GM12878 (cell line): ENCODE measurements around the gene ZDHHC18.

Experiments
- CBFB ChIP-seq: IDR thresholded peaks from 2 replicates; pipeline ENCODE4 v1.6.1; 2016; ENCODE audit warnings: antibody characterized with exemption, low read depth
- ESRRA ChIP-seq: IDR thresholded peaks from 2 replicates; pipeline ENCODE4 v1.6.1; 2012; ENCODE audit warnings: mild to moderate bottlenecking, low read length, improper control_type of control experiment
- POLR2A ChIP-seq: IDR thresholded peaks from 2 replicates; pipeline ENCODE4 v1.6.1; 2011; ENCODE audit warnings: low read depth, mild to moderate bottlenecking, low read length
- PRDM15 ChIP-seq: fragments of 450-650 bp; formaldehyde crosslinking; IDR thresholded peaks from 2 replicates; pipeline ENCODE4 v1.4.0; 2020; ENCODE audit warnings: mild to moderate bottlenecking, moderate library complexity
- RAD21 ChIP-seq: IDR thresholded peaks from 2 replicates; pipeline ENCODE4 v1.6.1; 2011; ENCODE audit warnings: mild to moderate bottlenecking, low read depth, low read length, moderate library complexity; ENCODE audit not compliant: insufficient read depth
- RELA ChIP-seq: fragments of 450-650 bp; IDR thresholded peaks from 2 replicates; pipeline ENCODE4 v1.8.0; 2014; ENCODE audit warnings: borderline replicate concordance; ENCODE audit not compliant: partially characterized antibody
- REST ChIP-seq: IDR thresholded peaks from 2 replicates; pipeline ENCODE4 v1.6.1; 2012; ENCODE audit warnings: mild to moderate bottlenecking, low read depth, low read length
- SIN3A ChIP-seq: IDR thresholded peaks from 2 replicates; pipeline ENCODE4 v1.6.1; 2012; ENCODE audit warnings: low read depth, low read length, improper control_type of control experiment
- SMARCA5 ChIP-seq: fragments of 450-650 bp; IDR thresholded peaks from 2 replicates; pipeline ENCODE4 v1.6.1; 2017; ENCODE audit warnings: mild to moderate bottlenecking
- TAF1 ChIP-seq: IDR thresholded peaks from 2 replicates; pipeline ENCODE4 v1.6.1; 2011; ENCODE audit warnings: mild to moderate bottlenecking, low read depth, low read length, borderline replicate concordance
- ZNF592 ChIP-seq: fragments of 450-650 bp; IDR thresholded peaks from 2 replicates; pipeline ENCODE4 v1.6.1; 2017; ENCODE audit warnings: mild to moderate bottlenecking, moderate library complexity
- TF ChIP-seq, protein P1 (sequence below), 3 experiments: IDR thresholded peaks in 2 of 3; conservative IDR thresholded peaks in 1 of 3; 2 replicates each; pipeline ENCODE4 v1.5.1; 2011; ENCODE audit warnings: low read depth in 3 of 3, low read length in 3 of 3, mild to moderate bottlenecking in 3 of 3, control low read depth in 2 of 3, moderate library complexity in 2 of 3, inconsistent platforms in 1 of 3, mixed read lengths in 1 of 3; ENCODE audit not compliant: control insufficient read depth in 2 of 3, insufficient read depth in 1 of 3; ENCODE audit errors: extremely low read depth in 1 of 3
- TF ChIP-seq, protein P2 (sequence below): IDR thresholded peaks from 2 replicates; pipeline ENCODE4 v1.6.1; 2011; ENCODE audit warnings: mild to moderate bottlenecking, low read depth, low read length, moderate library complexity; ENCODE audit not compliant: insufficient replicate concordance
- TF ChIP-seq, protein P3 (sequence below): IDR thresholded peaks from 2 replicates; pipeline ENCODE4 v1.6.1; 2011; ENCODE audit warnings: low read depth, low read length, improper control_type of control experiment, borderline replicate concordance

- TF ChIP-seq, protein P1, sequence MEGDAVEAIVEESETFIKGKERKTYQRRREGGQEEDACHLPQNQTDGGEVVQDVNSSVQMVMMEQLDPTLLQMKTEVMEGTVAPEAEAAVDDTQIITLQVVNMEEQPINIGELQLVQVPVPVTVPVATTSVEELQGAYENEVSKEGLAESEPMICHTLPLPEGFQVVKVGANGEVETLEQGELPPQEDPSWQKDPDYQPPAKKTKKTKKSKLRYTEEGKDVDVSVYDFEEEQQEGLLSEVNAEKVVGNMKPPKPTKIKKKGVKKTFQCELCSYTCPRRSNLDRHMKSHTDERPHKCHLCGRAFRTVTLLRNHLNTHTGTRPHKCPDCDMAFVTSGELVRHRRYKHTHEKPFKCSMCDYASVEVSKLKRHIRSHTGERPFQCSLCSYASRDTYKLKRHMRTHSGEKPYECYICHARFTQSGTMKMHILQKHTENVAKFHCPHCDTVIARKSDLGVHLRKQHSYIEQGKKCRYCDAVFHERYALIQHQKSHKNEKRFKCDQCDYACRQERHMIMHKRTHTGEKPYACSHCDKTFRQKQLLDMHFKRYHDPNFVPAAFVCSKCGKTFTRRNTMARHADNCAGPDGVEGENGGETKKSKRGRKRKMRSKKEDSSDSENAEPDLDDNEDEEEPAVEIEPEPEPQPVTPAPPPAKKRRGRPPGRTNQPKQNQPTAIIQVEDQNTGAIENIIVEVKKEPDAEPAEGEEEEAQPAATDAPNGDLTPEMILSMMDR (IDR thresholded peaks at IDR 0.05 in 2 of 3, conservative IDR thresholded peaks at IDR 0.05 in 1 of 3; ENCODE audit: control insufficient read depth in 2 of 3, extremely low read depth in 1 of 3, insufficient read depth in 1 of 3, low read depth in 3 of 3, low read length in 3 of 3) = no peak
- TF ChIP-seq, protein P2, sequence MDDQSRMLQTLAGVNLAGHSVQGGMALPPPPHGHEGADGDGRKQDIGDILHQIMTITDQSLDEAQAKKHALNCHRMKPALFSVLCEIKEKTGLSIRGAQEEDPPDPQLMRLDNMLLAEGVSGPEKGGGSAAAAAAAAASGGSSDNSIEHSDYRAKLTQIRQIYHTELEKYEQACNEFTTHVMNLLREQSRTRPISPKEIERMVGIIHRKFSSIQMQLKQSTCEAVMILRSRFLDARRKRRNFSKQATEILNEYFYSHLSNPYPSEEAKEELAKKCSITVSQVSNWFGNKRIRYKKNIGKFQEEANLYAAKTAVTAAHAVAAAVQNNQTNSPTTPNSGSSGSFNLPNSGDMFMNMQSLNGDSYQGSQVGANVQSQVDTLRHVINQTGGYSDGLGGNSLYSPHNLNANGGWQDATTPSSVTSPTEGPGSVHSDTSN = no peak
- no peak; the same call in 1 of the 2 replicates for TF ChIP-seq SIN3A
- no peak for TF ChIP-seq TAF1
- peak; percentile 41 for TF ChIP-seq POLR2A
- no peak for TF ChIP-seq REST
- no peak for TF ChIP-seq ESRRA
- no peak for TF ChIP-seq RELA
- TF ChIP-seq, protein P3, sequence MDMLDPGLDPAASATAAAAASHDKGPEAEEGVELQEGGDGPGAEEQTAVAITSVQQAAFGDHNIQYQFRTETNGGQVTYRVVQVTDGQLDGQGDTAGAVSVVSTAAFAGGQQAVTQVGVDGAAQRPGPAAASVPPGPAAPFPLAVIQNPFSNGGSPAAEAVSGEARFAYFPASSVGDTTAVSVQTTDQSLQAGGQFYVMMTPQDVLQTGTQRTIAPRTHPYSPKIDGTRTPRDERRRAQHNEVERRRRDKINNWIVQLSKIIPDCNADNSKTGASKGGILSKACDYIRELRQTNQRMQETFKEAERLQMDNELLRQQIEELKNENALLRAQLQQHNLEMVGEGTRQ = no peak
- TF ChIP-seq ZNF592 = no peak
- TF ChIP-seq SMARCA5 = no peak
- TF ChIP-seq PRDM15 (CRISPR knock-in tag) = no peak
- TF ChIP-seq CBFB = no peak
- TF ChIP-seq RAD21 = no peak
Measured at GRCh38 chr1:26786437-26787380, 39.8 kb upstream of the ZDHHC18 start.
